Choroid plexus epithelial cell (primary cell): ENCODE measurements around the gene SLC27A4.
A peak's percentile ranks its signal among the peaks of the same experiment; 100 is the strongest.

Source experiments
- DNase-seq: peaks from one replicate; pipeline ENCODE4 v3.0.0-alpha.2; 2010; ENCODE audit warnings: low read depth
- H3K4me3 ChIP-seq: 2 replicates; pipeline ENCODE4 v1.5.1; 2011; ENCODE audit warnings: low read depth, mild to moderate bottlenecking, control low read depth, low read length, moderate library complexity
- TF ChIP-seq, protein P1 (sequence below): conservative IDR thresholded peaks from 2 replicates; pipeline ENCODE4 v1.5.1; 2011; ENCODE audit warnings: low read depth, mild to moderate bottlenecking, control low read depth, inconsistent platforms, low read length, moderate library complexity

The SLC27A4 gene

GRCh38 chr9:128362774-128363173, 22.4 kb downstream of the SLC27A4 start:
- no peak for DNase-seq
- TF ChIP-seq, protein P1, sequence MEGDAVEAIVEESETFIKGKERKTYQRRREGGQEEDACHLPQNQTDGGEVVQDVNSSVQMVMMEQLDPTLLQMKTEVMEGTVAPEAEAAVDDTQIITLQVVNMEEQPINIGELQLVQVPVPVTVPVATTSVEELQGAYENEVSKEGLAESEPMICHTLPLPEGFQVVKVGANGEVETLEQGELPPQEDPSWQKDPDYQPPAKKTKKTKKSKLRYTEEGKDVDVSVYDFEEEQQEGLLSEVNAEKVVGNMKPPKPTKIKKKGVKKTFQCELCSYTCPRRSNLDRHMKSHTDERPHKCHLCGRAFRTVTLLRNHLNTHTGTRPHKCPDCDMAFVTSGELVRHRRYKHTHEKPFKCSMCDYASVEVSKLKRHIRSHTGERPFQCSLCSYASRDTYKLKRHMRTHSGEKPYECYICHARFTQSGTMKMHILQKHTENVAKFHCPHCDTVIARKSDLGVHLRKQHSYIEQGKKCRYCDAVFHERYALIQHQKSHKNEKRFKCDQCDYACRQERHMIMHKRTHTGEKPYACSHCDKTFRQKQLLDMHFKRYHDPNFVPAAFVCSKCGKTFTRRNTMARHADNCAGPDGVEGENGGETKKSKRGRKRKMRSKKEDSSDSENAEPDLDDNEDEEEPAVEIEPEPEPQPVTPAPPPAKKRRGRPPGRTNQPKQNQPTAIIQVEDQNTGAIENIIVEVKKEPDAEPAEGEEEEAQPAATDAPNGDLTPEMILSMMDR, result no peak
- H3K4me3 ChIP-seq, result no peak overlapping the region

DNA sequence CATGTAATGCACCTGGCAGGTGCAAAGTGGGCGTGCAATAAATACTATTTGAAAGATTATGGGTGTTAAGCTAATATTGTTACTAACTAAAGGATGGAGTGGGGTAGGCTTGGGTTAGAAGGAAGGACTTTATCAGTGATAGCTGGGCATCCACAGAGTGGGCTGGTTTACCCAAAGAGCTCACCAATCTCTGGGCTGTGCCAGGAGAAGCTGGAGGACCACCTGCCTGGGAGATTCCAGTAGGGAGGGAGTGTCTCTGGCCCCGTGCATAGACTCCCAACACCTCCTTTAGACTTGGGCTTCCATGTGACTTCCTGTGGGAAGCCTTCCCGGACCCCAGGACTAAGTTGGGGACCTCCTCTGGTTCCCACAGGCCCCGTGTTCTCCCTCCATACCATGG, 25.2 kb downstream of the SLC27A4 start:
- no peak for DNase-seq
- H3K4me3 ChIP-seq, result no peak overlapping the region
- TF ChIP-seq, protein P1, result no peak

- TF ChIP-seq, protein P1, result no peak
- H3K4me3 ChIP-seq, result no peak overlapping the region
- DNase-seq, result no peak
Observed at GRCh38 chr9:128369024-128369706, 28.8 kb downstream of the SLC27A4 start.

DNA sequence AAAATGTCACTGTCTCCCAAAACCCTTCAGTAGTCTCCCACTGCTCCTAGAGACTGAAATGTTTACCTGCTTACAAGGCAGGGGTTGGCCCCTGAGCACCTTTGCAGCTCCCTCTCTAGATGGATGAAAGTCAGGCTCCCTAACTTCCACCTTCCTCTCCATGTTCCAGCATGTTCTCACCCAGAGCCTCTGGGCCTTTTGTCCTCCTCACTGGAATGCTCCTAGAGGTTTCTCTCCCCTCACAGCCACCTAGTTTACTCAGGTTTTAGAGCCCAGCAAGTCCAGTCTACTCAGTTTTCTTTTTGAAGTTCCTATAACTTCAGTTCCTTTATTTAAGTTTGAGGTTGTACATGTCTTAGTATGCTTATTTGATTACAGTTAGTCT, 30.0 kb downstream of the SLC27A4 start:
- peak; percentile 16 for DNase-seq
- TF ChIP-seq, protein P1, result no peak
- H3K4me3 ChIP-seq, result peak overlapping the region; percentile 99

GRCh38 chr9:128370752-128371629, 30.7 kb downstream of the SLC27A4 start, which contains the start of gene URM1:
Gene URM1 (plus strand): TSS chr9:128371374. CDS start chr9:128371381, 7 bp downstream.
- peak; percentile 96 for DNase-seq
- TF ChIP-seq, protein P1, result peak; percentile 27
- peak within 1 kb of the TSS; percentile 99 for H3K4me3 ChIP-seq

- TF ChIP-seq, protein P1, result no peak
- peak; percentile 30 for DNase-seq
- H3K4me3 ChIP-seq, result peak overlapping the region; percentile 99
Observed at GRCh38 chr9:128371630-128372117, 31.3 kb downstream of the SLC27A4 start.
